Astrocyte (in vitro differentiated cells and primary cell): ENCODE measurements around the gene ROBO2.

Source experiments
- CTCF ChIP-seq: IDR thresholded peaks from 2 replicates; pipeline ENCODE4 v1.5.1; 2011; ENCODE audit warnings: low read depth, mild to moderate bottlenecking, inconsistent platforms, low read length, moderate library complexity; ENCODE audit not compliant: insufficient read depth
- EZH2 ChIP-seq: IDR thresholded peaks from 2 replicates; pipeline ENCODE4 v1.6.1; 2012; ENCODE audit warnings: mild to moderate bottlenecking, low read length, inconsistent platforms; ENCODE audit not compliant: insufficient read depth

- TF ChIP-seq CTCF, result no peak
- no peak for TF ChIP-seq EZH2
Measured at GRCh38 chr3:77475507-77475906, 435.6 kb downstream of the ROBO2 start.
